ENCODE data around the gene NECAB3.

GRCh38 chr20:33669224-33669623 is 5.0 kb downstream of the NECAB3 start:
- TF ChIP-seq CTCF (IDR thresholded peaks at IDR 0.05; ENCODE audit: low read length) (no peak), EZH2 (IDR thresholded peaks at IDR 0.05; ENCODE audit: borderline replicate concordance, low read length) (no peak)
